ENCODE data around the gene TCEA2.

- TF ChIP-seq CTCF (IDR thresholded peaks at IDR 0.05; ENCODE audit: low read depth, low read length) (no peak), POLR2A (IDR thresholded peaks at IDR 0.05; ENCODE audit: extremely low read depth, insufficient read length) (no peak), MAX (IDR thresholded peaks at IDR 0.05; ENCODE audit: low read depth, low read length) (no peak), MYC (IDR thresholded peaks at IDR 0.05; ENCODE audit: low read depth, low read length) (no peak)
Observed at GRCh38 chr20:64098471-64099013, 35.5 kb downstream of the TCEA2 start.
